Nephron (organoid): ENCODE data around the gene ENO4.

ENCODE experiments used
- H3K27ac Mint-ChIP-seq, 3 experiments: 2 replicates each; pipeline ENCODE4 v1.8.0; 2020; ENCODE audit warnings: mixed read lengths in 3 of 3, mild to moderate bottlenecking in 2 of 3, moderate library complexity in 1 of 3
- H3K27me3 Mint-ChIP-seq: 2 replicates; pipeline ENCODE4 v1.8.0; 2021; ENCODE audit warnings: low read depth, mild to moderate bottlenecking, moderate library complexity, mixed read lengths
- H3K36me3 Mint-ChIP-seq: 2 replicates; pipeline ENCODE4 v1.8.0; 2020; ENCODE audit warnings: low read depth, mixed read lengths
- H3K4me1 Mint-ChIP-seq: 2 replicates; pipeline ENCODE4 v1.8.0; 2020; ENCODE audit warnings: mixed read lengths
- H3K4me3 Mint-ChIP-seq, 3 experiments: 2 replicates each; pipeline ENCODE4 v1.8.0; 2020; ENCODE audit warnings: mild to moderate bottlenecking in 3 of 3, mixed read lengths in 3 of 3, moderate library complexity in 2 of 3
- H3K9me3 Mint-ChIP-seq: 2 replicates; pipeline ENCODE4 v1.8.0; 2020; ENCODE audit warnings: mixed read lengths
- TF ChIP-seq, protein P1 (sequence below), 3 experiments: fragments of 200-600 bp; sonication (generic); IDR thresholded peaks; one replicate each; pipeline ENCODE4 v1.5.0; 2021; ENCODE audit warnings: antibody characterized with exemption in 3 of 3; ENCODE audit not compliant: unreplicated experiment in 3 of 3

ENO4 gene

DNA sequence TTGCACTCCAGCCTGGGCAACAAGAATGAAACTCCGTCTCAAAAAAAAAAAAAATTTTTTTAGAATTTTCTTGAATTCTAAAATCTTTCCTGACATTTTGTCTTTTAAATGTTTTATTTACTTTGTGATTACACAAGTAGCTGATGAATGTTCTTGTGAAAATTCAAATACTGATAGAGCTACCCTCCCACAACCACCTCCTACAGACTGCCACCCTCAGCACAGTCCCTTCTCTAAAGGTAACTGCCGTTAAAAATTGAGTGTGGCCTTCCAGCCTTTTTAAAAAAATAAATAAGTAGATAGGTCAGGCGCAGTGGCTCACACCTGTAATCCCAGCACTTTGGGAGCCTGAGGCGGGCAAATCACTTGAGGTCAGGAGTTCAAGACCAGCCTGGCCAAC, 15.1 kb downstream of the ENO4 start:
- H3K4me1 Mint-ChIP-seq = no peaks in the 10 kb centered on the region
- H3K36me3 Mint-ChIP-seq = no peaks in the 10 kb centered on the region
- H3K27ac Mint-ChIP-seq = no peak overlapping the region
- peaks cover 6% of the 10 kb centered on the region for H3K27me3 Mint-ChIP-seq
- no peak overlapping the region for H3K4me3 Mint-ChIP-seq
- TF ChIP-seq, protein P1, sequence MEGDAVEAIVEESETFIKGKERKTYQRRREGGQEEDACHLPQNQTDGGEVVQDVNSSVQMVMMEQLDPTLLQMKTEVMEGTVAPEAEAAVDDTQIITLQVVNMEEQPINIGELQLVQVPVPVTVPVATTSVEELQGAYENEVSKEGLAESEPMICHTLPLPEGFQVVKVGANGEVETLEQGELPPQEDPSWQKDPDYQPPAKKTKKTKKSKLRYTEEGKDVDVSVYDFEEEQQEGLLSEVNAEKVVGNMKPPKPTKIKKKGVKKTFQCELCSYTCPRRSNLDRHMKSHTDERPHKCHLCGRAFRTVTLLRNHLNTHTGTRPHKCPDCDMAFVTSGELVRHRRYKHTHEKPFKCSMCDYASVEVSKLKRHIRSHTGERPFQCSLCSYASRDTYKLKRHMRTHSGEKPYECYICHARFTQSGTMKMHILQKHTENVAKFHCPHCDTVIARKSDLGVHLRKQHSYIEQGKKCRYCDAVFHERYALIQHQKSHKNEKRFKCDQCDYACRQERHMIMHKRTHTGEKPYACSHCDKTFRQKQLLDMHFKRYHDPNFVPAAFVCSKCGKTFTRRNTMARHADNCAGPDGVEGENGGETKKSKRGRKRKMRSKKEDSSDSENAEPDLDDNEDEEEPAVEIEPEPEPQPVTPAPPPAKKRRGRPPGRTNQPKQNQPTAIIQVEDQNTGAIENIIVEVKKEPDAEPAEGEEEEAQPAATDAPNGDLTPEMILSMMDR (IDR thresholded peaks at IDR 0.05; ENCODE audit: unreplicated experiment in 3 of 3) = no peak
- H3K9me3 Mint-ChIP-seq = no peaks in the 10 kb centered on the region

DNA sequence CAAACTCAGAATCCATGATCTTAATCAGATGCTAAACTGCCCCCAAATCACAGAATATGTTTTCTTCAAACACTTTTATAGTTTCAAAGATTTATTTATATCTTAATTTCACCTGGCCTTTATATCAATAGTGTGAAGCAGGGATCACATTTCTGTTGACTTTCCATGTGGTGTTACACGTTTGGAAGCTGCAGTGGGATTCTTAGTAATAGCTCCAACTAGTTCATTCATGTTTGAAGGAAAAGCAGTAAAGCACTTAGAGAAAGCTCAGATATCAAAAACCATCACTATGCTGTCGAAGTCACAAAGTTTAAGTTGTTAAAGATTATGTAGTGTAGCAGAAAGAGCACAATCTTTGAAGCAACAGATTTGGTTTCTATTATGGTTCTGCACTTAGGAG, 16.8 kb downstream of the ENO4 start:
- no peaks in the 10 kb centered on the region for H3K4me1 Mint-ChIP-seq
- no peaks in the 10 kb centered on the region for H3K36me3 Mint-ChIP-seq
- no peak overlapping the region for H3K4me3 Mint-ChIP-seq
- H3K9me3 Mint-ChIP-seq = no peaks in the 10 kb centered on the region
- H3K27me3 Mint-ChIP-seq = peaks cover 6% of the 10 kb centered on the region
- H3K27ac Mint-ChIP-seq = no peak overlapping the region
- TF ChIP-seq, protein P1 (IDR thresholded peaks at IDR 0.05; ENCODE audit: unreplicated experiment in 3 of 3) = no peak

DNA sequence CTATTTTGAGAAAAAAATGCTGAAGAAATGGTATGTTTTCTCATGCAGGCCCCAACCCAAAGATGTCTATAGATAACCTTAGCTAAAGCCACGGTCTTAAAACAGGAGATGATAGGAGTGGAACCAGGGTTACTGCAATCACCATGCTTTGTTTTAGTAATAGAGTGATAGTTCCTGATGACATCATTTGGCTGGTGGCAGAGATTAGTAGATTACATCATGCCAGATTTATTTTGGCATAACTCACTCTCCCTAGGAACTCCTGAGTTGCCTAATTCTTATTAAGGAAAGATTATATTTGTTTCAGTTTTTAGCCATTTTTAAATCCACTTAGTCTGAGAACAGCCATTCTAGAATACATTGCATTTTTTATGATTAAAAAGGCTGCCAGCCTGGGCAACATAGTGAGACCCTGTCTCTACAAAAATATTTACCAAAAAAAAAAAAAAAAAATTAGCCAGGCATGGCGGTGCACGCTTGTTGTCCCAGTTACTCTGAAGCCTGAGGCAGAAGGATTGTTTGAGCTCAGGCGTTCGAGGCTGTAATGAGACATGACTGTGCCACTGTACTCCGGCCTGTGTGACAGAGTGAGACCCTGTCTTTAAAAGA, 17.8 kb downstream of the ENO4 start:
- Mint-ChIP-seq H3K9me3 (no peaks in the 10 kb centered on the region), H3K27me3 (peaks cover 6% of the 10 kb centered on the region), H3K27ac (no peak overlapping the region), H3K36me3 (no peaks in the 10 kb centered on the region), H3K4me1 (no peaks in the 10 kb centered on the region), H3K4me3 (no peak overlapping the region)
- TF ChIP-seq, protein P1 (IDR thresholded peaks at IDR 0.05; ENCODE audit: unreplicated experiment in 3 of 3) = no peak

DNA sequence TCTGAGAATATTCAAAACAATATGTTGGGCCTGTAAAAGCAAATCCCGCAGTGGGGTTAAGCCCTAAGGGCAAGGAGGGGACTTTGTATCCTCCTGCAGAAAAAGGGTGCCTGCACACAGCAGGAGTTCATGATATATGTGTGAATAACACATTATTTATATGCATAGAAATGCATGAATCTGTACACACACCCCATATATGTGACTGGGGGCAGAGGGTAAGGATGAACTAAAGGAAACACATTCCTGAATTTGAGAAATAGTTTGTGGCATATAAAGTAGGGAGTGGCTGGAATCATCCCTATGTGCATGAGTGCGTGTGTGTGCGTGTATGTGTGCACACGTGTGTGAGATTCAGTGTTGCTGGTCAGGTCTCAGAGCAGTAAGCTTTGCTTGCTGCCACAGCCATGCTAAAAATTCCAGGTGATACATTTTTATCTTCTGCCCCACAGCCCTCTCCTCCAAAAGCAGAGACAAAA, 18.9 kb downstream of the ENO4 start:
- H3K9me3 Mint-ChIP-seq = no peaks in the 10 kb centered on the region

DNA sequence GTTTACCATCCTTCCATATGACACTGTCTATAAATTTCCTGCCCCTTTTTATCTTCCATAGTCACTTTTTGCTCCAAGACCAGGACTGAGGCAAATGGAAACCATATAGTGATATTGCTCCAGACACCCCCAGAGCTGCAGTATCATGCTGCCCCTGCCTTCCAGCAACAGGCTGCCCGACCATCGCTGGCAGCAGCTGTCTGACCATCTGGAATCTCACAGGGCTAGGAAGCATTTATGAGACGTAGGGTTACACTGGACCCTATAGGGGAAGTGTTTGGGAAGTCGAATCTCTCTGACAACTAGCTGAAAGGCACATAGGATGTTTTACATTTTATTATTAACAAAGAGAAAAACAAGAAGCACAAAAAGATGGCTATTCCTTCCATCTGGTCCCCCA, 19.4 kb downstream of the ENO4 start:
- Mint-ChIP-seq H3K4me1 (no peaks in the 10 kb centered on the region), H3K4me3 (no peak overlapping the region), H3K27me3 (peaks cover 6% of the 10 kb centered on the region), H3K36me3 (no peaks in the 10 kb centered on the region), H3K9me3 (no peaks in the 10 kb centered on the region), H3K27ac (no peak overlapping the region)
- TF ChIP-seq, protein P1 (IDR thresholded peaks at IDR 0.05; ENCODE audit: unreplicated experiment in 3 of 3) = no peak

More for the DNA sequence above, 18.9 kb downstream of the ENO4 start:
- Mint-ChIP-seq H3K27ac (no peak overlapping the region), H3K27me3 (peaks cover 6% of the 10 kb centered on the region), H3K4me3 (no peak overlapping the region), H3K36me3 (no peaks in the 10 kb centered on the region), H3K4me1 (no peaks in the 10 kb centered on the region)
- TF ChIP-seq, protein P1 (IDR thresholded peaks at IDR 0.05; ENCODE audit: unreplicated experiment in 3 of 3) = no peak

DNA sequence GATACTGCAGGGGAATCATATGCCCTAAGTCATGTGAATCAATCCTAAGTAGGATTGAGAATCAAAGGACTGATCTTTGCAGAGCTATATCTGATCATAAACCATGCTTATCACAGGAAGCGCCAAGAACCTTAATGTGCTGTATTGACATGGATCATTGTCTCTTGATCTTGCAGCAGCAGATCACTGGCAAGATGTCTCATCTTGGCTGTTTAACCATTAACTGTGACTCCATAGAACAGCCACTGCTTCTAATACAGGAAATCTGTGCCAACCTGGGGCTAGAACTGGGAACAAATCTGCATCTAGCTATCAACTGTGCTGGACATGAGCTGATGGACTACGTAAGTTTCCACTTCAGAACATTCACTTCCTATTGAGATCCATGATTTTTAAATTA, 21.6 kb downstream of the ENO4 start:
- H3K27ac Mint-ChIP-seq = no peak overlapping the region
- no peaks in the 10 kb centered on the region for H3K4me1 Mint-ChIP-seq
- H3K36me3 Mint-ChIP-seq = no peaks in the 10 kb centered on the region
- H3K27me3 Mint-ChIP-seq = peaks cover 6% of the 10 kb centered on the region
- TF ChIP-seq, protein P1 (IDR thresholded peaks at IDR 0.05; ENCODE audit: unreplicated experiment in 3 of 3) = no peak
- no peak overlapping the region for H3K4me3 Mint-ChIP-seq
- H3K9me3 Mint-ChIP-seq = no peaks in the 10 kb centered on the region
